PFSK-1 (cell line): ENCODE results near the gene B3GLCT.

Experiments used
- POLR2AphosphoS5 ChIP-seq: IDR thresholded peaks from 2 replicates; pipeline ENCODE4 v1.6.1; 2012; ENCODE audit warnings: low read depth, mild to moderate bottlenecking, control low read depth, low read length, moderate library complexity
- REST ChIP-seq, 2 experiments: IDR thresholded peaks; 2 replicates each; pipeline versions ENCODE4 v1.6.1 to v1.8.0; 2011 to 2012; ENCODE audit warnings: low read depth in 2 of 2, low read length in 2 of 2, control low read depth in 1 of 2, inconsistent platforms in 1 of 2, mild to moderate bottlenecking in 1 of 2, moderate library complexity in 1 of 2; ENCODE audit not compliant: insufficient read depth in 1 of 2
- SIN3A ChIP-seq: IDR thresholded peaks from 2 replicates; pipeline ENCODE4 v1.6.1; 2012; ENCODE audit warnings: mild to moderate bottlenecking, low read length, moderate library complexity, borderline replicate concordance; ENCODE audit not compliant: insufficient read depth

- no peak for TF ChIP-seq POLR2AphosphoS5
- TF ChIP-seq REST (IDR thresholded peaks at IDR 0.05; ENCODE audit: insufficient read depth in 1 of 2, low read depth in 2 of 2, low read length in 2 of 2) = no peak
- no peak for TF ChIP-seq SIN3A
Observed at GRCh38 chr13:31179241-31179640, 20.5 kb upstream of the B3GLCT start.
